H9 (cell line): ENCODE data around the gene TBC1D8. TPM values are rescaled to one million over a fixed set of nuclear protein-coding genes. Genes with fewer than 3 reads are reported as not detected.
A peak's percentile ranks its signal among the peaks of the same experiment; 100 is the strongest.

ENCODE experiments used
- DNase-seq: peaks from one replicate; pipeline ENCODE4 v3.0.0-alpha.2; 2017
- H2AFZ ChIP-seq: one replicate; pipeline ENCODE4 v1.6.1; 2013; ENCODE audit warnings: mild to moderate bottlenecking, low read length, control low read depth, moderate library complexity
- H2AK5ac ChIP-seq: 2 replicates; pipeline ENCODE4 v1.6.1; 2013; ENCODE audit warnings: low read length, control low read depth, mixed read lengths; ENCODE audit not compliant: insufficient read length
- H2BK120ac ChIP-seq: one replicate; pipeline ENCODE4 v1.6.1; 2013; ENCODE audit warnings: low read depth, mild to moderate bottlenecking, low read length, control low read depth, inconsistent platforms; ENCODE audit not compliant: poor library complexity, severe bottlenecking
- H2BK12ac ChIP-seq: 2 replicates; pipeline ENCODE4 v1.6.1; 2013; ENCODE audit warnings: low read length, control low read depth, mixed read lengths, low read depth; ENCODE audit not compliant: insufficient read length
- H2BK15ac ChIP-seq: 2 replicates; pipeline ENCODE4 v1.6.1; 2013; ENCODE audit warnings: low read depth, low read length, control low read depth
- H2BK20ac ChIP-seq: one replicate; pipeline ENCODE4 v1.6.1; 2013; ENCODE audit warnings: low read depth, mild to moderate bottlenecking, low read length, control low read depth, inconsistent platforms; ENCODE audit not compliant: poor library complexity, severe bottlenecking
- H2BK5ac ChIP-seq: 2 replicates; pipeline ENCODE4 v1.6.1; 2013; ENCODE audit warnings: low read length, control low read depth, mixed read lengths; ENCODE audit not compliant: insufficient read length
- H3K14ac ChIP-seq: 2 replicates; pipeline ENCODE4 v1.6.1; 2013; ENCODE audit warnings: low read length, control low read depth; ENCODE audit not compliant: insufficient read depth
- H3K18ac ChIP-seq: 2 replicates; pipeline ENCODE4 v1.6.1; 2013; ENCODE audit warnings: low read depth, mild to moderate bottlenecking, mixed read lengths, low read length, control low read depth; ENCODE audit not compliant: insufficient read length
- H3K23ac ChIP-seq: 2 replicates; pipeline ENCODE4 v1.6.1; 2013; ENCODE audit warnings: low read length, control low read depth, mixed read lengths, low read depth; ENCODE audit not compliant: insufficient read length
- H3K23me2 ChIP-seq: 2 replicates; pipeline ENCODE4 v1.6.1; 2013; ENCODE audit warnings: low read depth, mild to moderate bottlenecking, mixed read lengths, low read length, control low read depth; ENCODE audit not compliant: insufficient read length, poor library complexity, severe bottlenecking
- H3K27ac ChIP-seq: 2 replicates; pipeline ENCODE4 v1.5.1; 2013; ENCODE audit warnings: low read length, control low read depth, mixed read lengths, low read depth; ENCODE audit not compliant: insufficient read length
- H3K27me3 ChIP-seq: 2 replicates; pipeline ENCODE4 v1.6.1; 2013; ENCODE audit warnings: low read length, control low read depth, inconsistent platforms; ENCODE audit not compliant: insufficient read depth
- H3K4ac ChIP-seq: 2 replicates; pipeline ENCODE4 v1.6.1; 2013; ENCODE audit warnings: low read depth, mild to moderate bottlenecking, control low read depth, inconsistent platforms, low read length, moderate library complexity
- H3K4me1 ChIP-seq: 2 replicates; pipeline ENCODE4 v1.6.1; 2013; ENCODE audit warnings: low read length, control low read depth, inconsistent platforms; ENCODE audit not compliant: insufficient read depth
- H3K4me2 ChIP-seq: 2 replicates; pipeline ENCODE4 v1.6.1; 2013; ENCODE audit warnings: low read length, control low read depth, mixed read lengths; ENCODE audit not compliant: insufficient read length, insufficient read depth
- H3K56ac ChIP-seq: 2 replicates; pipeline ENCODE4 v1.6.1; 2013; ENCODE audit warnings: low read depth, mild to moderate bottlenecking, mixed read lengths, low read length, control low read depth; ENCODE audit not compliant: insufficient read length
- H3K79me1 ChIP-seq: 2 replicates; pipeline ENCODE4 v1.6.1; 2013; ENCODE audit warnings: low read depth, mild to moderate bottlenecking, moderate library complexity, low read length, control low read depth, inconsistent platforms; ENCODE audit not compliant: insufficient read depth, poor library complexity, severe bottlenecking
- H3K79me2 ChIP-seq: 2 replicates; pipeline ENCODE4 v1.6.1; 2013; ENCODE audit warnings: low read length, control low read depth, inconsistent platforms; ENCODE audit not compliant: insufficient read depth
- H3K9ac ChIP-seq: 2 replicates; pipeline ENCODE4 v1.6.1; 2013; ENCODE audit warnings: low read length, control low read depth, mixed read lengths; ENCODE audit not compliant: insufficient read length; ENCODE audit errors: extremely low read depth
- H3K9me3 ChIP-seq: one replicate; pipeline ENCODE4 v1.6.1; 2013; ENCODE audit warnings: low read depth, low read length, inconsistent platforms; ENCODE audit not compliant: control insufficient read depth
- H3T11ph ChIP-seq: one replicate; pipeline ENCODE4 v1.6.1; 2013; ENCODE audit warnings: mild to moderate bottlenecking, low read length, control low read depth, inconsistent platforms
- H4K20me1 ChIP-seq: one replicate; pipeline ENCODE4 v1.6.1; 2013; ENCODE audit not compliant: control insufficient read depth, insufficient read length, insufficient read depth
- H4K5ac ChIP-seq: 2 replicates; pipeline ENCODE4 v1.6.1; 2013; ENCODE audit warnings: low read depth, mild to moderate bottlenecking, mixed read lengths, low read length, control low read depth; ENCODE audit not compliant: insufficient read length
- H4K8ac ChIP-seq: replicated peaks from 2 replicates; pipeline ENCODE4 v1.6.1; 2013; ENCODE audit warnings: low read length, control low read depth, mixed read lengths, low read depth; ENCODE audit not compliant: insufficient read length
- H4K91ac ChIP-seq: 2 replicates; pipeline ENCODE4 v1.6.1; 2013; ENCODE audit warnings: low read depth, mild to moderate bottlenecking, moderate library complexity, mixed read lengths, low read length, control low read depth; ENCODE audit not compliant: insufficient read length
- H3K27ac Mint-ChIP-seq, 3 experiments: 2 replicates in 2 of 3; 3 replicates in 1 of 3; pipeline ENCODE4 v1.8.0; 2020 to 2021; ENCODE audit warnings: mixed read lengths in 3 of 3, mild to moderate bottlenecking in 1 of 3, moderate library complexity in 1 of 3
- H3K27me3 Mint-ChIP-seq: 2 replicates; pipeline ENCODE4 v1.8.0; 2021; ENCODE audit warnings: low read depth, mild to moderate bottlenecking, moderate library complexity, mixed read lengths
- H3K36me3 Mint-ChIP-seq, 3 experiments: 2 replicates in 2 of 3; 3 replicates in 1 of 3; pipeline ENCODE4 v1.8.0; 2020 to 2021; ENCODE audit warnings: low read depth in 3 of 3, mixed read lengths in 3 of 3; ENCODE audit not compliant: insufficient read depth in 1 of 3
- H3K4me1 Mint-ChIP-seq, 2 experiments: 2 replicates each; pipeline ENCODE4 v1.8.0; 2020; ENCODE audit warnings: mixed read lengths in 2 of 2
- H3K4me3 Mint-ChIP-seq, 2 experiments: 2 replicates in 1 of 2; 3 replicates in 1 of 2; pipeline ENCODE4 v1.8.0; 2020 to 2021; ENCODE audit warnings: mild to moderate bottlenecking in 2 of 2, mixed read lengths in 2 of 2, moderate library complexity in 1 of 2
- H3K9me3 Mint-ChIP-seq, 2 experiments: 2 replicates in 1 of 2; 3 replicates in 1 of 2; pipeline ENCODE4 v1.8.0; 2020; ENCODE audit warnings: mild to moderate bottlenecking in 2 of 2, mixed read lengths in 2 of 2, moderate library complexity in 1 of 2
- CTCF ChIP-seq: fragments of 200-600 bp; sonication (generic); conservative IDR thresholded peaks from 3 replicates; pipeline ENCODE4 v1.8.0; 2021; ENCODE audit warnings: antibody characterized with exemption, mild to moderate bottlenecking
- WGBS: extraction: QIAGEN DNeasy Blood & Tissue Kit; methylation state at CpG from one replicate; pipeline ENCODE4 v1.1.7; 2013; ENCODE audit warnings: missing lambda C conversion rate, low lambda C conversion rate, mixed read lengths; ENCODE audit not compliant: insufficient read length; ENCODE audit errors: extremely low coverage; 5-methylcytosine and 5-hydroxymethylcytosine counted together
- total RNA-seq: library from RNA; stranded (reverse); gene quantifications from 2 replicates; pipeline ENCODE4 v1.2.1, GENCODE V29; 2021

Gene TBC1D8
- total RNA-seq, 1 experiment from 2014 or later, result 16.6 TPM

- Mint-ChIP-seq H3K27me3 (peaks cover 2% of the 10 kb centered on the region; the same call in 1 of the 2 replicates), H3K27ac (peak overlapping the region in 1 of 3 experiments; percentile 55; a peak in 2 of 7 replicates), H3K4me3 (no peak overlapping the region; a peak in 1 of 5 replicates), H3K36me3 (no peaks in the 10 kb centered on the region; a peak in 1 of 7 replicates), H3K4me1 (peaks cover 2 to 14% of the 10 kb centered on the region in 2 experiments; a peak in 3 of 4 replicates), H3K9me3 (no peaks in the 10 kb centered on the region)
- TF ChIP-seq CTCF, result no peak
- Histone ChIP-seq H3K9ac (no peak overlapping the region), H4K91ac (no peak overlapping the region), H2BK20ac (no peak overlapping the region), H2BK15ac (no peak overlapping the region), H2BK120ac (no peak overlapping the region), H3K79me2 (no peaks in the 10 kb centered on the region), H3K79me1 (no peaks in the 10 kb centered on the region), H3K4me2 (no peak overlapping the region), H3K23ac (no peak overlapping the region), H3K9me3 (no peaks in the 10 kb centered on the region), H3K18ac (no peak overlapping the region), H3K27me3 (no peaks in the 10 kb centered on the region), H2BK12ac (no peak overlapping the region), H3K4ac (no peak overlapping the region), H4K8ac (no peak overlapping the region), H4K5ac (no peak overlapping the region), H3K14ac (no peak overlapping the region), H3T11ph (no peak overlapping the region), H4K20me1 (no peaks in the 10 kb centered on the region), H2BK5ac (no peak overlapping the region), H2AFZ (no peak overlapping the region), H3K56ac (no peak overlapping the region), H3K4me1 (no peaks in the 10 kb centered on the region), H3K23me2 (no peaks in the 10 kb centered on the region), H3K27ac (no peak overlapping the region), H2AK5ac (no peak overlapping the region)
- WGBS, result no CpG with 5 or more reads among the region's 9 CpGs
- no peak for DNase-seq
Observed at GRCh38 chr2:100990166-100990565, 161.0 kb downstream of the TBC1D8 start.
